ENCODE data around the gene SNCG. TPM values are rescaled to one million over a fixed set of nuclear protein-coding genes. Genes with fewer than 3 reads are reported as not detected.

The SNCG gene
- 74.4 and 98.7 TPM in 2 replicates for total RNA-seq

DNA sequence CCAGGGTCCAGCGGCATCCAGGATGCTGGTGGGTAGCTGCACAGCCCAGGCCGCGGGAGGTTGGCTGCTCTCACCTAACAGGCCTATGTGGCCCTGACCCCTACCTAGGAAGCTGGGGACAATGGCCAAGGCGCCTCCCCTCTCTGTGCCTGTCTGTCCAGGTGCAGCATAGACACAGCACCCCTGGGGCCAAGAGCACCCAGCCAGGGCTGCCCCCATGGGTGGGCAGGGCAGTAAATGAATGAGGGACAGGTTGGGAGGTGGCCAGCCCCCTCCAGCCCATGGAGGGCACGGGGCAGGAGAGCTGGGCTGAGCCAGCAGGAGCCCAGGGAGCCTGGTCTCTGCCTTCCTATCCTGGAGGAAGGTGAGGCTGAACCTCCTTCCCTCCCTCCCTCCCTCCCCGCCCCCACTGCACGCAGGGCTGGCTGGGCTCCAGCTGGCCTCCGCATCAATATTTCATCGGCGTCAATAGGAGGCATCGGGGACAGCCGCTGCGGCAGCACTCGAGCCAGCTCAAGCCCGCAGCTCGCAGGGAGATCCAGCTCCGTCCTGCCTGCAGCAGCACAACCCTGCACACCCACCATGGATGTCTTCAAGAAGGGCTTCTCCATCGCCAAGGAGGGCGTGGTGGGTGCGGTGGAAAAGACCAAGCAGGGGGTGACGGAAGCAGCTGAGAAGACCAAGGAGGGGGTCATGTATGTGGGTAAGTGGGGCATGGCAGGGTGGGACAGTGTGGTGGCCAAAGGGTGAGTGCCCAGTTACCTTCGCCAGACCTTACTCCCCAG is at the start of gene SNCG:
Gene SNCG (plus strand): TSS at position 484 of the 785 bp plus-strand sequence. CDS start 99 bp downstream, at position 583.

DNA sequence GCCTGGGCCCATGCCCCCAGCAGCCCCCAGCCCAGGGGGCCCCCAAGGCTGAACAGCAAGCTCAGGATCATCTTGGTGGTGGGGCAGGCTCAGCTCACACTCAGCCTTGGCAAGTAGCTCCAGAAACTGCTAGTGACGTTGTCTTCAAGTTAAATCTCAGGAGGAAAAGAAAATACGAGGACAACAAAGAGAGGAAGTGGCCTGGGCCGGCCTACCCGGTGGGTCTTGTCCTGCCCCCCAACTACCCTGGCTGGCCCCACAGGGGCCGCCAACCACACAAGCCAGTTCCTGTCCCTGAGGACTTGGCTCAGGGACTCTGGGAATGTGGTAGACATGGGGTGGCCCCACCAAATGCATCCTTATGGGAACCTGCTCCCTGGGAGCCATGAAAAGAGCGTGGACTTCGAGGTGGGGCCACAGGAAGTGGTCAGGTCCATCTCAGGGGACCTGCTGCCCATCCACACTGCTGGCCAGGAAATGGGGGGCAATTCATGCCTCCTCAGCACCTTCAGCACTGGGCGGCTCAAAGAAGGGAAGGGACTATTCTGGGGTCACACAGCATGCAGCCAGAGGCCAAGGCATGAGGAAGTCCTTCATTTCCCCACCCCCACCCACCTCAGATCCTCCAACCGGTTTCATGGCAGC is 806 bp upstream of the SNCG start, which contains the start of gene MMRN2:
Gene MMRN2 (minus strand): TSS at position 145 of the 645 bp plus-strand sequence. CDS start 74 bp downstream, at position 71.

DNA sequence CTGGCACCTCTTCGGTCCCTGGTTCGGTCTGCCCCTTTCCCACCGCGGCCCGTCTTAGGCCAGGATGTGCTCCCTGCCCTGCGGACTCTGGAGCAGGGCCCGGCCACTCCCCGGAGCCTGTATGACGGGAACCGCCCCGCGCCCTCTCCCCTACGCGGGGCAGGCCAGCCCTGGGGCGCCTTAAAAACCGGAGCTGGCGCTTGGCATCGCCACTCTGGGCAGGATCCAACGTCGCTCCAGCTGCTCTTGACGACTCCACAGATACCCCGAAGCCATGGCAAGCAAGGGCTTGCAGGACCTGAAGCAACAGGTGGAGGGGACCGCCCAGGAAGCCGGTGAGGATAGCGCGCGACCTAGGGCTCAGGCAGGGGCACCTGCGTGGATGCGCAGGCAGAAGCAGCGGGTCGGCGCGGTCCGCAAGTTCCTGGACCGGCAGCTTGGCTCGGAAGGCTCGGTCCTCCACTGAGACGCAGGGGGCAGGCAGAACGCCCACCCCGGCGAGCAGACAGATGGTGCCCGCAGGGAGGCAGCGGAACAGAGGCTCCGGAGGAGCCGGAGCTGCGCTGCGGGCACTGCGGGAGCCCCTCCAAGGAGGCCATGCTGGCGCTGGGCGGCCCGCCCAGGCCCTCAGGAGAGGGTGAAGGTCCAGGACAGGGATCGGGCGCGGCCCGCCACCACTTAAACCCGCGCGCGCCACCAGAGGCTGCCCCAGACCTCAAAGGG is 10.0 kb downstream of the SNCG start, which contains the start of gene ADIRF:
Gene ADIRF (plus strand): TSS at position 212 of the 723 bp plus-strand sequence. CDS start 63 bp downstream, at position 275.

Other genes starting within 250 kb of the SNCG start
- gene BMPR1A, start 202.0 kb upstream of the SNCG start, total RNA-seq: 54.3 and 64.3 TPM in 2 replicates
- gene MMRN2, start 984 bp upstream of the SNCG start, total RNA-seq: 12.5 and 13.2 TPM in 2 replicates
- 854 and 936 TPM in 2 replicates for gene ADIRF, start 9.9 kb downstream of the SNCG start, total RNA-seq
- not detected in 2 replicates for gene FAM25A, start 61.7 kb downstream of the SNCG start, total RNA-seq
- gene GLUD1, start 136.2 kb downstream of the SNCG start, total RNA-seq: 369 and 486 TPM in 2 replicates
- 32.4 and 32.6 TPM in 2 replicates for gene SHLD2, start 136.6 kb downstream of the SNCG start, total RNA-seq

All from aortic smooth muscle cell (primary cell).